Measurements from ENCODE around the gene F13A1. TPM values are rescaled to one million over a fixed set of nuclear protein-coding genes. Genes with fewer than 3 reads are reported as not detected.

F13A1 gene
- total and polyA plus RNA-seq, 2 of the 13 experiments (the other 11 are each of a cell fraction or from before 2014, with no cell fraction given) = not detected

DNA sequence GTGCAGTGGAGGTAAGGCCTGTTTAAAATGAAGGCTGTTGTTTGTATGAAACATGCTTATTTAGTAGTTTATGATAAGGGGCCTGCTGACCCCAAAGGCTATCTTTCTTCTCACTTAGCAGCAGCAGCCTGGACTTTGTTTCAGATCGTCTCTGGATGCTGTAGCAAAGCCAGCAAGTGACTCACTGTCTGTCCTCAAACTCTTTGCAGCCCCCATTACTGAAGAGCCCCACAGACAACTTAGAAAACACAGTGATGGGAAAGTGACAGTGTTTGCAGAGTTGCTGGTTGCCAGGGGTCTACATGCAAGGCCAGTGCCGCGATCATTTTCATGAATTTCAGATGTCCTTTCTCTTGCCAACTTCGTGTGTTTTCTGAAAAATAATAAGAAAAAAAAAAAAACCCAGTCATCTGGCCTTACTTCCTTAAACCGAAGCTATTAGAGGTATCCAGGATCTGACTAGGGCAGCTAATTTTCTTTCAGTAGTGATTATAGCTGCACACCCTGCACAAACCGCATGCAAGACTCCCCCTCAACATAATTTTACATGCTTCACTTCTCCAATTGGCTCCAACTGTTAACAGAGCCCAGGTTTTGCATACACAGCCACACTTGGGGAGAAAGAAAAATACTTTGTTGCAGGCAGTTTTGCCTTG lies 11.6 kb upstream of the F13A1 start (continued):
- TF ChIP-seq, protein P1, sequence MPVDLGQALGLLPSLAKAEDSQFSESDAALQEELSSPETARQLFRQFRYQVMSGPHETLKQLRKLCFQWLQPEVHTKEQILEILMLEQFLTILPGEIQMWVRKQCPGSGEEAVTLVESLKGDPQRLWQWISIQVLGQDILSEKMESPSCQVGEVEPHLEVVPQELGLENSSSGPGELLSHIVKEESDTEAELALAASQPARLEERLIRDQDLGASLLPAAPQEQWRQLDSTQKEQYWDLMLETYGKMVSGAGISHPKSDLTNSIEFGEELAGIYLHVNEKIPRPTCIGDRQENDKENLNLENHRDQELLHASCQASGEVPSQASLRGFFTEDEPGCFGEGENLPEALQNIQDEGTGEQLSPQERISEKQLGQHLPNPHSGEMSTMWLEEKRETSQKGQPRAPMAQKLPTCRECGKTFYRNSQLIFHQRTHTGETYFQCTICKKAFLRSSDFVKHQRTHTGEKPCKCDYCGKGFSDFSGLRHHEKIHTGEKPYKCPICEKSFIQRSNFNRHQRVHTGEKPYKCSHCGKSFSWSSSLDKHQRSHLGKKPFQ (CRISPR knock-in tag; IDR thresholded peaks at IDR 0.05; ENCODE audit: insufficient replicate concordance) = no peak

DNA sequence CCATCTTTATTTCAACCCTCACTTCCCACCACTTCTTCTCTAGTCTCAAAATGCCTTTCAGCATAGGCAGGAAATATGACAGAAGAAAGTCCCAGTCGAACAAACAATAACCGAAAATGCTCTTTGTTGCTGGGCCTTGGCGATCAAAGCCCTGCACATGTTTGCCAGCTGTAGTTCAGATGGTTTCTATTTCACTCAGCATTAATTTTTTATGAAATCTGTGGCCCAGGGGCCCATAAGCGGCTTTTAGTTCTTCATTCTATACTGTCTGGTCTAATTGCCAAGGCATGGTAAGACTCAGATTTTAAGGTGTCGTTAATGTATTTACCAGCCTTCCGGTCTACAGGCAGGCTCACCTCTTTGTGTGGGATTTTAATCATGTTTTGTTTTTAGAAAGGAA lies 10.9 kb upstream of the F13A1 start:
- Histone ChIP-seq H3K4me1 (ENCODE audit: insufficient read depth, low read length) (no peaks in the 10 kb centered on the region), H3K9ac (ENCODE audit: insufficient read depth, low read depth, low read length) (no peak overlapping the region), H2AFZ (ENCODE audit: low read length) (no peak overlapping the region), H3K4me3 (replicated peaks in 1 of 3; ENCODE audit: insufficient read depth in 1 of 3, low read depth in 2 of 3, low read length in 3 of 3) (no peak overlapping the region), H3K27me3 (ENCODE audit: control insufficient read depth in 1 of 2, insufficient read depth in 2 of 2, low read length in 2 of 2) (peaks cover 0 to 12% of the 10 kb centered on the region in 2 experiments; a peak in 2 of 5 replicates), H3K9me3 (ENCODE audit: low read length) (no peaks in the 10 kb centered on the region), H3K4me2 (ENCODE audit: low read depth, low read length) (no peak overlapping the region), H3K27ac (ENCODE audit: extremely low read length, insufficient read depth, low read length) (no peak overlapping the region), H3K36me3 (replicated peaks in 1 of 2; ENCODE audit: control insufficient read depth in 1 of 2, insufficient read depth in 2 of 2, low read length in 2 of 2) (no peaks in the 10 kb centered on the region), H4K20me1 (ENCODE audit: insufficient read depth, low read length) (no peaks in the 10 kb centered on the region), H3K79me2 (ENCODE audit: insufficient read depth, low read length) (no peaks in the 10 kb centered on the region)
- BruUV-seq (replicated peaks) = no TSS peak
- in situ Hi-C loops (cut with HindIII; ENCODE audit: extremely low pct_ligation_motif_present, low pct_unique_long_range_greater_than_20kb) (no loop called here), intact Hi-C loops (cut with micrococcal nuclease; ENCODE audit: unreplicated experiment) (no loop called here)
- CTCF ChIA-PET (ENCODE audit: low intra/inter-chr PET ratio, low total read pairs) = no interaction called here
- FAIRE-seq (no peak), DNase-seq (ENCODE audit: low spot score) (no peak), ATAC-seq (no peak)
- WGBS (ENCODE audit: low lambda C conversion rate) = 37% methylated on average over 6 of the region's 6 CpGs
- TF ChIP-seq NFYC (CRISPR knock-in tag; IDR thresholded peaks at IDR 0.05) = no peak
- TF ChIP-seq, protein P2, sequence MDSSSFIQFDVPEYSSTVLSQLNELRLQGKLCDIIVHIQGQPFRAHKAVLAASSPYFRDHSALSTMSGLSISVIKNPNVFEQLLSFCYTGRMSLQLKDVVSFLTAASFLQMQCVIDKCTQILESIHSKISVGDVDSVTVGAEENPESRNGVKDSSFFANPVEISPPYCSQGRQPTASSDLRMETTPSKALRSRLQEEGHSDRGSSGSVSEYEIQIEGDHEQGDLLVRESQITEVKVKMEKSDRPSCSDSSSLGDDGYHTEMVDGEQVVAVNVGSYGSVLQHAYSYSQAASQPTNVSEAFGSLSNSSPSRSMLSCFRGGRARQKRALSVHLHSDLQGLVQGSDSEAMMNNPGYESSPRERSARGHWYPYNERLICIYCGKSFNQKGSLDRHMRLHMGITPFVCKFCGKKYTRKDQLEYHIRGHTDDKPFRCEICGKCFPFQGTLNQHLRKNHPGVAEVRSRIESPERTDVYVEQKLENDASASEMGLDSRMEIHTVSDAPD (CRISPR knock-in tag; IDR thresholded peaks at IDR 0.05) = no peak
- TF ChIP-seq ZFP62 (CRISPR knock-in tag; IDR thresholded peaks at IDR 0.05) = no peak
- TF ChIP-seq NBN (conservative IDR thresholded peaks at IDR 0.05) = no peak
- TF ChIP-seq ZNF354B (CRISPR knock-in tag; IDR thresholded peaks at IDR 0.05) = no peak
- no peak for TF ChIP-seq ZNF225 (CRISPR knock-in tag; IDR thresholded peaks at IDR 0.05)
- TF ChIP-seq ZNF7 (CRISPR knock-in tag; IDR thresholded peaks at IDR 0.05) = no peak
- no peak for TF ChIP-seq ZNF567 (CRISPR knock-in tag; IDR thresholded peaks at IDR 0.05; ENCODE audit: borderline replicate concordance)
- TF ChIP-seq, protein P3, sequence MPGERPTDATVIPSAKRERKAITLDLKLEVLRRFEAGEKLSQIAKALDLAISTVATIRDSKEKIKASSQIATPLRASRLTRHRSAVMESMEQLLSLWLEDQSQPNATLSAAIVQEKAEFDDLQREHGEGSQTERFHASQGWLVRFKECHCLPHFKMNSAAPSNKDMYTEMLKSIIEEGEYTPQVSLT (CRISPR knock-in tag; IDR thresholded peaks at IDR 0.05; ENCODE audit: borderline replicate concordance, low read depth) = no peak
- TF ChIP-seq FOXK1 (CRISPR knock-in tag; IDR thresholded peaks at IDR 0.05; ENCODE audit: borderline replicate concordance, low read depth) = no peak
- TF ChIP-seq, protein P4, sequence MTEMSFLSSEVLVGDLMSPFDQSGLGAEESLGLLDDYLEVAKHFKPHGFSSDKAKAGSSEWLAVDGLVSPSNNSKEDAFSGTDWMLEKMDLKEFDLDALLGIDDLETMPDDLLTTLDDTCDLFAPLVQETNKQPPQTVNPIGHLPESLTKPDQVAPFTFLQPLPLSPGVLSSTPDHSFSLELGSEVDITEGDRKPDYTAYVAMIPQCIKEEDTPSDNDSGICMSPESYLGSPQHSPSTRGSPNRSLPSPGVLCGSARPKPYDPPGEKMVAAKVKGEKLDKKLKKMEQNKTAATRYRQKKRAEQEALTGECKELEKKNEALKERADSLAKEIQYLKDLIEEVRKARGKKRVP (CRISPR knock-in tag; IDR thresholded peaks at IDR 0.05) = no peak
- TF ChIP-seq, protein P5, sequence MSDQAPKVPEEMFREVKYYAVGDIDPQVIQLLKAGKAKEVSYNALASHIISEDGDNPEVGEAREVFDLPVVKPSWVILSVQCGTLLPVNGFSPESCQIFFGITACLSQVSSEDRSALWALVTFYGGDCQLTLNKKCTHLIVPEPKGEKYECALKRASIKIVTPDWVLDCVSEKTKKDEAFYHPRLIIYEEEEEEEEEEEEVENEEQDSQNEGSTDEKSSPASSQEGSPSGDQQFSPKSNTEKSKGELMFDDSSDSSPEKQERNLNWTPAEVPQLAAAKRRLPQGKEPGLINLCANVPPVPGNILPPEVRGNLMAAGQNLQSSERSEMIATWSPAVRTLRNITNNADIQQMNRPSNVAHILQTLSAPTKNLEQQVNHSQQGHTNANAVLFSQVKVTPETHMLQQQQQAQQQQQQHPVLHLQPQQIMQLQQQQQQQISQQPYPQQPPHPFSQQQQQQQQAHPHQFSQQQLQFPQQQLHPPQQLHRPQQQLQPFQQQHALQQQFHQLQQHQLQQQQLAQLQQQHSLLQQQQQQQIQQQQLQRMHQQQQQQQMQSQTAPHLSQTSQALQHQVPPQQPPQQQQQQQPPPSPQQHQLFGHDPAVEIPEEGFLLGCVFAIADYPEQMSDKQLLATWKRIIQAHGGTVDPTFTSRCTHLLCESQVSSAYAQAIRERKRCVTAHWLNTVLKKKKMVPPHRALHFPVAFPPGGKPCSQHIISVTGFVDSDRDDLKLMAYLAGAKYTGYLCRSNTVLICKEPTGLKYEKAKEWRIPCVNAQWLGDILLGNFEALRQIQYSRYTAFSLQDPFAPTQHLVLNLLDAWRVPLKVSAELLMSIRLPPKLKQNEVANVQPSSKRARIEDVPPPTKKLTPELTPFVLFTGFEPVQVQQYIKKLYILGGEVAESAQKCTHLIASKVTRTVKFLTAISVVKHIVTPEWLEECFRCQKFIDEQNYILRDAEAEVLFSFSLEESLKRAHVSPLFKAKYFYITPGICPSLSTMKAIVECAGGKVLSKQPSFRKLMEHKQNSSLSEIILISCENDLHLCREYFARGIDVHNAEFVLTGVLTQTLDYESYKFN (CRISPR knock-in tag; conservative IDR thresholded peaks at IDR 0.05) = no peak
- POLR2A ChIA-PET = no interaction called here

Measured in HepG2 (cell line).